NCI-H510A (cell line): ENCODE results near the gene SLC34A2.

ENCODE experiments used
- DNase-seq: peaks from one replicate; lab custom pipeline; 2025; lab: John Stamatoyannopoulos, UW

The SLC34A2 gene

GRCh38 chr4:25662306-25662705 is 6.7 kb downstream of the SLC34A2 start:
- no peak for DNase-seq

- no peak for DNase-seq
Observed at GRCh38 chr4:25663781-25664180, 8.1 kb downstream of the SLC34A2 start.

GRCh38 chr4:25666031-25666630 is 10.5 kb downstream of the SLC34A2 start:
- DNase-seq, result no peak

GRCh38 chr4:25667931-25668557 is 12.4 kb downstream of the SLC34A2 start:
- DNase-seq, result no peak

GRCh38 chr4:25670991-25671390 is 15.3 kb downstream of the SLC34A2 start:
- no peak for DNase-seq

- no peak for DNase-seq
Observed at GRCh38 chr4:25672756-25673155, 17.1 kb downstream of the SLC34A2 start.

- DNase-seq, result no peak
Observed at GRCh38 chr4:25674386-25674785, 18.7 kb downstream of the SLC34A2 start.

GRCh38 chr4:25676221-25676620 is 20.6 kb downstream of the SLC34A2 start:
- no peak for DNase-seq

- DNase-seq, result no peak
Observed at GRCh38 chr4:25677157-25677556, 21.5 kb downstream of the SLC34A2 start.

- no peak for DNase-seq
Observed at GRCh38 chr4:25677943-25678342, 22.3 kb downstream of the SLC34A2 start.

- no peak for DNase-seq
Observed at GRCh38 chr4:25687773-25688172, 32.1 kb downstream of the SLC34A2 start.

- DNase-seq, result no peak
Observed at GRCh38 chr4:25694466-25694865, 38.8 kb downstream of the SLC34A2 start.

GRCh38 chr4:25696409-25696808 is 40.8 kb downstream of the SLC34A2 start:
- DNase-seq, result no peak

GRCh38 chr4:25697516-25697915 is 41.9 kb downstream of the SLC34A2 start:
- DNase-seq, result no peak

GRCh38 chr4:25700661-25701060 is 45.0 kb downstream of the SLC34A2 start:
- DNase-seq, result no peak

GRCh38 chr4:25702848-25703247 is 47.2 kb downstream of the SLC34A2 start:
- no peak for DNase-seq

GRCh38 chr4:25703731-25704388 is 48.2 kb downstream of the SLC34A2 start:
- DNase-seq, result no peak

- no peak for DNase-seq
Observed at GRCh38 chr4:25704516-25704915, 48.9 kb downstream of the SLC34A2 start.

- DNase-seq, result no peak
Observed at GRCh38 chr4:25710637-25711036, 55.0 kb downstream of the SLC34A2 start.

- DNase-seq, result no peak
Observed at GRCh38 chr4:25712611-25713010, 57.0 kb downstream of the SLC34A2 start.

GRCh38 chr4:25713812-25714211 is 58.2 kb downstream of the SLC34A2 start:
- no peak for DNase-seq

GRCh38 chr4:25722964-25723363 is 67.3 kb downstream of the SLC34A2 start:
- DNase-seq, result no peak

- DNase-seq, result peak; percentile 1
Observed at GRCh38 chr4:25723409-25723808, 67.8 kb downstream of the SLC34A2 start.

- DNase-seq, result no peak
Observed at GRCh38 chr4:25725870-25726269, 70.2 kb downstream of the SLC34A2 start.
